Thyroid gland (tissue), 4 donors: ENCODE results near the gene SFTPD. TPM values are rescaled to one million over a fixed set of nuclear protein-coding genes. Genes with fewer than 3 reads are reported as not detected.
A peak's percentile ranks its signal among the peaks of the same experiment; 100 is the strongest.
"Not testable (repeated sequence)": the region's sequence is repeated elsewhere in the genome, so short reads cannot be mapped to it uniquely, and the experiment has no call there.

Experiments
- DNase-seq, 2 donors: peaks; one replicate each; pipeline ENCODE4 v3.0.0-alpha.2; 2019
- H3K27ac ChIP-seq, 3 donors: fragments of 200-600 bp; sonication (generic); 1 replicate in 2 of 3; 2 replicates in 1 of 3; pipeline ENCODE4 v1.5.1; 2016 to 2019; ENCODE audit warnings: mild to moderate bottlenecking in 1 of 3, moderate library complexity in 1 of 3
- H3K27me3 ChIP-seq: fragments of 200-600 bp; sonication (generic); one replicate; pipeline ENCODE4 v1.5.1; 2019
- H3K36me3 ChIP-seq, 2 donors: fragments of 200-600 bp; sonication (generic); one replicate each; pipeline ENCODE4 v1.5.1; 2016 to 2019
- H3K4me1 ChIP-seq, 2 donors: fragments of 200-600 bp; sonication (generic); one replicate each; pipeline ENCODE4 v1.5.1; 2017 to 2019
- H3K4me3 ChIP-seq, 3 donors: fragments of 200-600 bp; sonication (generic); replicated peaks in 1 of 3; 1 replicate in 2 of 3; 2 replicates in 1 of 3; pipeline ENCODE4 v1.5.1; 2016; ENCODE audit warnings: mild to moderate bottlenecking in 1 of 3
- H3K9me3 ChIP-seq: fragments of 200-600 bp; sonication (generic); one replicate; pipeline ENCODE4 v1.5.1; 2017
- CTCF ChIP-seq, 6 experiments: fragments of 200-600 bp in 3 of 6; fragments of 450-650 bp in 3 of 6; sonication (generic) in 3 of 6; IDR thresholded peaks; one replicate each; pipeline ENCODE4 v1.5.1; 2016 to 2019; ENCODE audit warnings: antibody characterized with exemption in 6 of 6, mild to moderate bottlenecking in 2 of 6, inconsistent platforms in 1 of 6, moderate library complexity in 1 of 6
- POLR2A ChIP-seq, 2 donors: fragments of 450-650 bp; IDR thresholded peaks; one replicate each; pipeline ENCODE4 v1.6.1; 2017; ENCODE audit warnings: antibody characterized with exemption in 2 of 2, mild to moderate bottlenecking in 2 of 2, moderate library complexity in 1 of 2
- WGBS, 2 donors: methylation state at CpG; one replicate each; pipeline ENCODE4 v1.1.5; 2017; 5-methylcytosine and 5-hydroxymethylcytosine counted together
- intact Hi-C: fragments of 100-400 bp; cut with DNase I; formaldehyde crosslinking; loops from one replicate; pipeline ENCODE4 v1.15.1; 2023
- total RNA-seq, 4 donors: library from RNA; depleted of rRNA; stranded (reverse); fragments of >200 nt; gene quantifications; one replicate each; pipeline ENCODE4 v1.2.3, GENCODE V29; 2016

Gene SFTPD
- total RNA-seq, 4 donors from 2014 or later: 3.0 to 10.8 (median 5.7) TPM

- H3K36me3 ChIP-seq: no peaks in the 10 kb centered on the region
- no peak overlapping the region for H3K27ac ChIP-seq
- DNase-seq: no peak
- H3K9me3 ChIP-seq: no peaks in the 10 kb centered on the region
- 91 to 94% methylated on average over 2 of the region's 2 CpGs for WGBS, 2 donors
- intact Hi-C loops: no loop called here
- no peak overlapping the region for H3K4me3 ChIP-seq
- no peak for TF ChIP-seq POLR2A (IDR thresholded peaks at IDR 0.05)
- TF ChIP-seq CTCF (IDR thresholded peaks at IDR 0.05): no peak
- no peaks in the 10 kb centered on the region for H3K27me3 ChIP-seq
- H3K4me1 ChIP-seq: no peaks in the 10 kb centered on the region
These were observed 38.1 kb downstream of the SFTPD start for GRCh38 chr10:79910836-79911235.

- Histone ChIP-seq H3K4me3 (no peak overlapping the region), H3K36me3 (no peaks in the 10 kb centered on the region), H3K27ac (no peak overlapping the region), H3K4me1 (no peaks in the 10 kb centered on the region), H3K9me3 (no peaks in the 10 kb centered on the region), H3K27me3 (no peaks in the 10 kb centered on the region)
- intact Hi-C loops: no loop called here
- TF ChIP-seq CTCF (IDR thresholded peaks at IDR 0.05) (no peak), POLR2A (IDR thresholded peaks at IDR 0.05) (no peak)
- 90 to 91% methylated on average over 3 of the region's 3 CpGs for WGBS, 2 donors
- no peak for DNase-seq
These were observed 38.6 kb downstream of the SFTPD start for GRCh38 chr10:79910344-79910743.

- TF ChIP-seq CTCF (IDR thresholded peaks at IDR 0.05) (no peak), POLR2A (IDR thresholded peaks at IDR 0.05) (no peak)
- intact Hi-C loops: no loop called here
- no peaks in the 10 kb centered on the region for H3K27me3 ChIP-seq
These were observed 43.3 kb downstream of the SFTPD start for GRCh38 chr10:79905322-79906314.

GRCh38 chr10:79904671-79905321 lies 44.1 kb downstream of the SFTPD start:
- TF ChIP-seq CTCF (IDR thresholded peaks at IDR 0.05) (no peak), POLR2A (IDR thresholded peaks at IDR 0.05) (no peak)
- 1% methylated on average over 40 to 57 of the region's 58 CpGs for WGBS, 2 donors
- H3K27ac ChIP-seq: peak overlapping the region; percentile 18 to 55 (median 52)
- H3K4me3 ChIP-seq: peak overlapping the region in 2 of 3 donors; percentile 40 to 64
- intact Hi-C loops: no loop called here
- H3K27me3 ChIP-seq: no peaks in the 10 kb centered on the region
- no peaks in the 10 kb centered on the region for H3K36me3 ChIP-seq
- no peaks in the 10 kb centered on the region for H3K4me1 ChIP-seq
- peak; percentile 53 to 61 for DNase-seq
- H3K9me3 ChIP-seq: no peaks in the 10 kb centered on the region

More at GRCh38 chr10:79905322-79906314, 43.3 kb downstream of the SFTPD start:
- Histone ChIP-seq H3K9me3 (no peaks in the 10 kb centered on the region), H3K27ac (peak overlapping the region in 2 of 3 donors; percentile 52 to 55), H3K4me1 (no peaks in the 10 kb centered on the region), H3K4me3 (peak overlapping the region in 2 of 3 donors; percentile 11 to 64), H3K36me3 (no peaks in the 10 kb centered on the region)
- no peak for DNase-seq
- 28 to 35% methylated on average over 10 of the region's 10 CpGs for WGBS, 2 donors

GRCh38 chr10:79901571-79901970 lies 47.3 kb downstream of the SFTPD start:
- H3K4me3 ChIP-seq, H3K9me3 ChIP-seq, H3K36me3 ChIP-seq, intact Hi-C loops, H3K27ac ChIP-seq, H3K27me3 ChIP-seq, H3K4me1 ChIP-seq, DNase-seq: not testable (repeated sequence)
- 86 to 94% methylated on average over 1 of the region's 1 CpG for WGBS, 2 donors
